Measurements from ENCODE around the gene EVX1. TPM values are rescaled to one million over a fixed set of nuclear protein-coding genes. Genes with fewer than 3 reads are reported as not detected.

EVX1 gene
- total and polyA plus RNA-seq, 2 experiments from 2014 or later: 0.95 to 1.1 TPM

DNA sequence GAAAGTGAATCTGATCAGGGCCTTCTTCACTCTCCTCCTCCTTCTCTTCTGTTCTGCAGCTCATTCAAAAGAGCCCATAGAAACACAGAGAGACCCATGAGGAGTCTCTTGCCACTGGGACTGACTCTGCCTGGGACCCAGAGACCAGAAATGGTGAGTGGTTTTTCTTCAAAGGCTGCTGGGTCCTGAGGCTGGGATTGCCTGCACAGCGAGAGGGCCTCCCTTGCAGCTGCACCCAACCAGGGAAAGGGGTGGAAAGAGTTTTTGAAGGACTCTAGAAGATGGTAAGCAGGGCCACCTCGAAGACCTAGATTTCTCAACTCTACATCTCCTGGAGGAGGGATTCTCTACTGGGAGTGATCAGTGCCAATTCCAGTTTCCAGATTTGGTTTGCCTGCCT is 27.2 kb upstream of the EVX1 start:
- H3K4me3 ChIP-seq: no peak overlapping the region
- H3K79me2 ChIP-seq: no peaks in the 10 kb centered on the region
- no peaks in the 10 kb centered on the region for H3K9me2 ChIP-seq (replicated peaks; ENCODE audit: insufficient read depth)
- DNase-seq (ENCODE audit: low spot score): no peak
- H3K36me3 ChIP-seq (replicated peaks; ENCODE audit: insufficient read depth, low read depth): no peaks in the 10 kb centered on the region
- H3K4me1 ChIP-seq (ENCODE audit: insufficient read depth): peaks cover 42% of the 10 kb centered on the region
- H3K27ac ChIP-seq: peak overlapping the region; percentile 82
- no peaks in the 10 kb centered on the region for H3K9me3 ChIP-seq (ENCODE audit: low read depth)
- TF ChIP-seq EZH2 (IDR thresholded peaks at IDR 0.05; ENCODE audit: borderline replicate concordance) (no peak), EZH2phosphoT487 (IDR thresholded peaks at IDR 0.05; ENCODE audit: low read depth, severe bottlenecking, unreplicated experiment) (no peak), CTCF (IDR thresholded peaks at IDR 0.05; ENCODE audit: poor library complexity) (no peak)
- no peak overlapping the region for H2AFZ ChIP-seq
- peaks cover 86% of the 10 kb centered on the region for H3K27me3 ChIP-seq
- 70% methylated on average over 2 of the region's 2 CpGs for WGBS (ENCODE audit: low lambda C conversion rate, missing lambda C conversion rate)
- no peak overlapping the region for H3K4me2 ChIP-seq
- no peaks in the 10 kb centered on the region for H4K20me1 ChIP-seq (ENCODE audit: insufficient read depth, poor library complexity, severe bottlenecking)

DNA sequence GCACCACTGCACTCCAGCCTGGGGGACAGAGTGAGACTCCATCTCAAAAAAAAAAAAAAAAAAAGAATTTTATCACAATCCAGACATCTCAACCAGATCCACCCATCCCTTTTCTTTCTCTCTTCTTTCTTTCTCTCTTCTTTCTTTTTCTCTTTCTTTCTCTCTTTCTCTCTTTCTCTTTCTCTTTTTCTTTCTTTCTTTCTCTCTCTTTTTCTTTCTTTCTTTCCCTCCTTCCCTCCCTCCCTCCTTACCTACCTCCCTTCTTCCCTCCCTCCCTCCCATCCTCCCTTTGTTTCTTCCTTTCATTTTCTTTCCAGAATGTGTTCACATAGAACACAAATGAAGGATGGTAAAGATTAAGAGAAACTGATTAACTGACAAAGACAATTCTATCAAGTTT is 24.7 kb upstream of the EVX1 start:
- Histone ChIP-seq H4K20me1 (ENCODE audit: insufficient read depth, poor library complexity, severe bottlenecking) (no peaks in the 10 kb centered on the region), H3K4me1 (ENCODE audit: insufficient read depth) (peaks cover 23% of the 10 kb centered on the region), H3K4me2 (no peak overlapping the region), H3K27me3 (peaks cover 91% of the 10 kb centered on the region), H2AFZ (no peak overlapping the region), H3K9me2 (replicated peaks; ENCODE audit: insufficient read depth) (no peaks in the 10 kb centered on the region), H3K79me2 (no peaks in the 10 kb centered on the region), H3K27ac (no peak overlapping the region), H3K36me3 (replicated peaks; ENCODE audit: insufficient read depth, low read depth) (no peaks in the 10 kb centered on the region), H3K9me3 (ENCODE audit: low read depth) (no peaks in the 10 kb centered on the region), H3K4me3 (no peak overlapping the region)
- no peak for DNase-seq (ENCODE audit: low spot score)
- TF ChIP-seq EZH2 (IDR thresholded peaks at IDR 0.05; ENCODE audit: borderline replicate concordance): no peak

- H3K4me2 ChIP-seq: no peak overlapping the region
- peaks cover 91% of the 10 kb centered on the region for H3K27me3 ChIP-seq
- H3K79me2 ChIP-seq: no peaks in the 10 kb centered on the region
- H4K20me1 ChIP-seq (ENCODE audit: insufficient read depth, poor library complexity, severe bottlenecking): no peaks in the 10 kb centered on the region
- H3K9me2 ChIP-seq (replicated peaks; ENCODE audit: insufficient read depth): no peaks in the 10 kb centered on the region
- H3K36me3 ChIP-seq (replicated peaks; ENCODE audit: insufficient read depth, low read depth): no peaks in the 10 kb centered on the region
- H3K9me3 ChIP-seq (ENCODE audit: low read depth): no peaks in the 10 kb centered on the region
- 95% methylated on average over 4 of the region's 4 CpGs for WGBS (ENCODE audit: low lambda C conversion rate, missing lambda C conversion rate)
- H3K4me1 ChIP-seq (ENCODE audit: insufficient read depth): peaks cover 14% of the 10 kb centered on the region
- TF ChIP-seq EZH2phosphoT487 (IDR thresholded peaks at IDR 0.05; ENCODE audit: low read depth, severe bottlenecking, unreplicated experiment) (no peak), EZH2 (IDR thresholded peaks at IDR 0.05; ENCODE audit: borderline replicate concordance) (no peak), CTCF (IDR thresholded peaks at IDR 0.05; ENCODE audit: poor library complexity) (no peak)
- no peak overlapping the region for H2AFZ ChIP-seq
- no peak overlapping the region for H3K4me3 ChIP-seq
- no peak overlapping the region for H3K27ac ChIP-seq
- no peak for DNase-seq (ENCODE audit: low spot score)
These were observed 22.8 kb upstream of the EVX1 start for GRCh38 chr7:27219821-27220220.

DNA sequence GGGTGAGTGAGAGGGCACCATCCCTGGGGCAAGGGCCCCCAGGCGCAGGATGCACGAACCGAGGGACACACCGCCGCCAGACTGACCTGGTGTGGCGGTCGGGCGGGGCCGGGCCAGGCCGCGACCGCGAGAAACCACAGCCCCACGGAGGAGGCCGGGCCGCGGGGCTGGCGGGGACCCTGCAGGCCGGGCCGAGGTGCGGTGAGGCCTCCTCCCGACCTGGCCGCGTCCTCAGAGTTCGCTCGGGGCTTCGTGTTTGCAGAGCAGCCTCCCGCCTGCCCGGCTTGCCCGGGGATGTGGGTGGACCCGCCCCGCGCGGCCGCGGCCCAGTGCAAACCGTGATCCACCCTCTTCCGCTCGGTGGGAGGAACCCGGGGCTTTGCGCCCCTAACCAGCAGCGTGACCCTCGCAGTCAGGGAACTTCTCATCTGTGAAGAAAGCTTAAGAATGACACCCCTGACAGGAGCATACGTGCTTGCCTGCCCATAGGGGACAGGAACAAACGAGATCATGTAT is 22.1 kb upstream of the EVX1 start:
- TF ChIP-seq EZH2 (IDR thresholded peaks at IDR 0.05; ENCODE audit: borderline replicate concordance) (peak; percentile 25), EZH2phosphoT487 (IDR thresholded peaks at IDR 0.05; ENCODE audit: low read depth, severe bottlenecking, unreplicated experiment) (no peak)
- WGBS (ENCODE audit: low lambda C conversion rate, missing lambda C conversion rate): 62% methylated on average over 39 of the region's 45 CpGs
- H3K9me3 ChIP-seq (ENCODE audit: low read depth): no peaks in the 10 kb centered on the region

More for the DNA sequence above, 22.1 kb upstream of the EVX1 start:
- Histone ChIP-seq H3K79me2 (no peaks in the 10 kb centered on the region), H3K9me2 (replicated peaks; ENCODE audit: insufficient read depth) (no peaks in the 10 kb centered on the region), H3K27ac (no peak overlapping the region), H3K27me3 (peaks cover 91% of the 10 kb centered on the region), H3K36me3 (replicated peaks; ENCODE audit: insufficient read depth, low read depth) (no peaks in the 10 kb centered on the region), H3K4me1 (ENCODE audit: insufficient read depth) (peaks cover 14% of the 10 kb centered on the region), H2AFZ (no peak overlapping the region), H4K20me1 (ENCODE audit: insufficient read depth, poor library complexity, severe bottlenecking) (no peaks in the 10 kb centered on the region), H3K4me2 (no peak overlapping the region), H3K4me3 (no peak overlapping the region)
- DNase-seq (ENCODE audit: low spot score): no peak
